GM18868 (cell line): Measurements from ENCODE around the gene ID3.

ENCODE experiments used
- ATAC-seq: cut with Tn5 transposase; IDR thresholded peaks from one replicate; pipeline ENCODE4 v1.9.1; 2021; ENCODE audit warnings: mild to moderate bottlenecking, moderate library complexity; ENCODE audit not compliant: unreplicated experiment

The ID3 gene

GRCh38 chr1:23559136-23559984, at the start of gene ID3:
Gene ID3 (minus strand): TSS chr1:23559501. CDS start chr1:23559426, 75 bp downstream.
- ATAC-seq, result peak; percentile 56

GRCh38 chr1:23607944-23608343, 48.6 kb upstream of the ID3 start:
- no peak for ATAC-seq

- ATAC-seq, result no peak
Measured at GRCh38 chr1:23601968-23602876, 42.9 kb upstream of the ID3 start.

- no peak for ATAC-seq
Measured at GRCh38 chr1:23601135-23601967, 42.0 kb upstream of the ID3 start.

- ATAC-seq, result no peak
Measured at GRCh38 chr1:23600283-23600682, 41.0 kb upstream of the ID3 start.

- no peak for ATAC-seq
Measured at GRCh38 chr1:23599125-23599524, 39.8 kb upstream of the ID3 start.

GRCh38 chr1:23598424-23598823, 39.1 kb upstream of the ID3 start:
- ATAC-seq, result no peak

GRCh38 chr1:23597635-23598388, 38.5 kb upstream of the ID3 start:
- ATAC-seq, result no peak

- ATAC-seq, result no peak
Measured at GRCh38 chr1:23596382-23597358, 37.4 kb upstream of the ID3 start.

- no peak for ATAC-seq
Measured at GRCh38 chr1:23594927-23595353, 35.6 kb upstream of the ID3 start.

GRCh38 chr1:23594149-23594907, 35.0 kb upstream of the ID3 start:
- ATAC-seq, result no peak

- no peak for ATAC-seq
Measured at GRCh38 chr1:23593556-23594148, 34.4 kb upstream of the ID3 start.

GRCh38 chr1:23593042-23593521, 33.8 kb upstream of the ID3 start:
- ATAC-seq, result no peak

- no peak for ATAC-seq
Measured at GRCh38 chr1:23592209-23592892, 33.0 kb upstream of the ID3 start.

GRCh38 chr1:23591460-23592208, 32.3 kb upstream of the ID3 start:
- ATAC-seq, result no peak

- no peak for ATAC-seq
Measured at GRCh38 chr1:23590058-23590783, 30.9 kb upstream of the ID3 start.
